Placental epithelial cell (primary cell): Measurements from ENCODE around the gene ZNF33B. TPM values are rescaled to one million over a fixed set of nuclear protein-coding genes. Genes with fewer than 3 reads are reported as not detected.

ENCODE experiments used
- small RNA-seq: library from RNA; depleted of rRNA; stranded (forward); fragments of <200 nt; gene quantifications from one replicate; pipeline ENCODE3, GENCODE V24; 2012
- total RNA-seq: library from RNA; depleted of rRNA; stranded (reverse); fragments of >200 nt; gene quantifications from 2 replicates; pipeline ENCODE4 v1.2.3, GENCODE V29; 2012

Gene ZNF33B
- total RNA-seq: 12.6 and 25.9 TPM in 2 replicates

DNA sequence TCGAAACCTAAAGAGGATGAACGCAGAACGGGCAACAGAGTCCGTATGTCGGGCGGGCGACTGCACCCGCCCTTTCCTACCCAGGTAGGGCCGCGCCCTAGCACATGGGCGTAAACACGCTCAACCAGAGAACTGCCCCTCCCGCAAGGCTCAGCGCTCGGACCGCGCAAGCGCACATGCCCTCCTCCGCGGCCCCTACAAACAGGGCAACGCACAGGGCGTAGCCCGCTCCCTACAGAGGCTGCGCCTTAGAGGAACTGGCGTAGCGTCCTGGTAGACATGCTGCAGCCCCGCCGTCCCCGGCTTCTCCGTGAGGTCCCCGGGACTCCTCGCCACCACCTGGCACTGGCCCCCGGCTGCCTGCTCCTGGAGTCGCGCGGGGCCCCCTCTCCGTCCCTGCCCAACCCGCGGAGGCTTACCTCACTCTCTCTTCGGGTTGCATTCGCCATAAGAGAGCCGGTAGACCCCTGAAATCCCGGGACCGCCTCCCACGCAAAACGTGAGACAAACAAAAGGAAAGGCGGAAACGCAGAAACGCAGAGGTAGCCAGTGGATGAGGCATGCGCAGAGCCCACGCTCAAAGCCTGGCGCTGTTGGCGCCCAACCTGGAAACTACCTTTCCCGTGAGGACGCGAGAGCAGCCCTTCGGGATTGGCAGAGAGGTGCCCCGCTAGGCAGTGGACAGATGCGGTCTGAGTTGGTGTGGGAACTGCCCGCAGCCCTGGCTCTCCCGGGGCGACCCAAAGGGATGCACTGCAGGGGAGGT lies at the start of gene ZNF33B:
Gene ZNF33B (minus strand): TSS at position 516 of the 766 bp plus-strand sequence. CDS start 1,642 bp downstream, outside the sequence.

Small RNA genes lying within 50 kb of the gene (small RNA-seq; reads per million reads assigned to genes)
- not detected for gene AL022345.1
- gene AL022345.2: not detected
- not detected for gene AL022345.3
- gene FXYD6P1: not detected
- gene RNU6-1170P: not detected

Other genes with a start within 250 kb of the ZNF33B start
- 13.3 and 17.9 TPM in 2 replicates for gene BMS1, start 144.2 kb upstream of the ZNF33B start, total RNA-seq